Hematopoietic multipotent progenitor cell treated with erythropoietin and hydrocortisone succinate and interleukin-3 and kit ligand, for 8 days (in vitro differentiated cells): ENCODE measurements around the gene INAVA.

ENCODE experiments used
- DNase-seq: peaks from one replicate; pipeline ENCODE4 v3.0.0-alpha.2; 2015

The INAVA gene, protein sequence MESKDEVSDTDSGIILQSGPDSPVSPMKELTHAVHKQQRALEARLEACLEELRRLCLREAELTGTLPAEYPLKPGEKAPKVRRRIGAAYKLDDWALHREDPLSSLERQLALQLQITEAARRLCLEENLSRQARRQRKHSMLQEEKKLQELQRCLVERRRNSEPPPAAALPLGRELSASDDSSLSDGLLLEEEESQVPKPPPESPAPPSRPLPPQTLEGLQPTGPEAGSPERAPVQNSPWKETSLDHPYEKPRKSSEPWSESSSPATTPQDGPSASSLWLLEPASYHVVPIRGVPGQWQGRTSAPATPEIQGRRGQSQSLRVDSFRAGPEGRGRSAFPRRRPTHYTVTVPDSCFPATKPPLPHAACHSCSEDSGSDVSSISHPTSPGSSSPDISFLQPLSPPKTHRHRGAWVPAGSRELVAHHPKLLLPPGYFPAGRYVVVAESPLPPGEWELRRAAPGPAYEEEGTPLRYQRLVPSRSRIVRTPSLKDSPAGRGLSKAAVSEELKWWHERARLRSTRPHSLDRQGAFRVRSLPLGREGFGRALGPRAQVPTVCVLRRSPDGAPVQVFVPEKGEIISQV

DNA sequence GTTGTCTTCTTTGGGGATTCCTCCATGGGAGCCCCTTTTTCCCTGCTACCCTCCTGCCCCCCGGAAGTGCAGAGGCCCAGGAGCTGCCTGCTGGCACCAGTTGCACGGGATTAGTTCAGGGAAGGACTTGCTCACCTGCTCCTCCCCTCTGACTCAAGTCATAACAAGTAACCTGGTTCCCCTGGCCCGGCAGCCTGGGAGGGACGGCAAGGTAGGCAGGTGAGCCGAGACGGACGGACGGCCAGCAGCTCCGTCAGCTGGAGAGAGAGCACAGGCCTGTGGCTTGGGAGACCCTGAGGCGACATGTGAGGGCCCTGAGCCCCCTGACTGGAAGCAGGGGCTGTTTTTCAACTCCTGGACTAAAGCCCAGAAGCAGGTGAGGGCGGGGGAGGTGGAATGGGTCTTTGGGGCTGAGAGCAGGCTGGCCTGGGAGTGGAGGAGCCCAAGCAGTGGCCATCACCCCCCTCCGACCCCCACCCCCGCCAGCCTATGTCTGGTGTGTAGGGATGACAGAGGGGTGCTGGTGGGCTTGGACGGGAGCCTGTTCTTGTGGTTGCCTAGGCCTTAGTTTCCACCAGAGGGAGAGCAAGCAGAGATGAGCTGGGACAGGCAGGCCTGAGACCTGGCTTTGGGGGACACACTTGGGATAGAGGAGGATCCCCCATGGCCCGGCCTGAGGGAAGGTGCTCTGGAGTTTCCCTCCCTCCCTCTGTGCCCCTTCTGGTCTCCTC, at the start of gene INAVA:
Gene INAVA (plus strand): TSS at position 189 of the 731 bp plus-strand sequence. CDS start 3,501 bp downstream, outside the sequence.
- no peak for DNase-seq

DNA sequence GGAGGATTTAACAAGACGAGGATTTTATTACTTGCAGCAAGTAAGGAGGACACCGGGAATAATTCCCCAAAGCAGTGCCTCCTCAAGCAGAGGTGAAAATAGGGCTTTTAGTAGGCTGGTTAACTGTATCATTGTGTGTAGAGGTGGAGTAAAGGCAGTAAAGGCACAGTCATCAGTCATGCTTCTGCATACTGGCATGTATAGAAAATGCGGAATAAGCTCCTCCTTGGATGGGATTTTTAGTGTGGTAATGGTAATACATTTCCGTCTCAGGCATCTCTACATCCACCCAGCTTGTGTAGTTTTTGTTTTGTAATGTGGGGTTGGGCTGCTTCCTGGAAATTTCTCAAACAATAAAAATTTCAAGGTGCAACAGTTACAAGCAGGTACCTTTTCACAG, 49.3 kb upstream of the INAVA start:
- no peak for DNase-seq

DNA sequence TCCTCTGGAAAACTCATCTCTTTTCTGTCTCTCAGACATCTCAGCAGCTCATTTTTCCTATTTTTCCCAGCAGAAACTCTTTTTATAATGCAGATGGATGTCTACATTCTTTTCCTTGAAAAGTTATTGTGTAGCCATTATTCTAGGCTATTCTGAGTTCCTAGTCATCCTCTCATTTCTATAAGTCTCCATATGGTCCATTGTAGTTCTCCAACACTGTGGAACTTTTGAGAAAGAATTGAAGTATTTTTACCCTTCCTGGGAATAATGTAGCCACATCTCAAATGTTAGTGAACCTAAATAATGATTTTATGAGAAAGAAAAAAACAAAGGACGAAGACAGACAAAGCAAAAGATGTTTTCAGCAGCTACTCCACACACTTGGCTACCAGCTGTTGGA, 48.3 kb upstream of the INAVA start:
- no peak for DNase-seq

DNA sequence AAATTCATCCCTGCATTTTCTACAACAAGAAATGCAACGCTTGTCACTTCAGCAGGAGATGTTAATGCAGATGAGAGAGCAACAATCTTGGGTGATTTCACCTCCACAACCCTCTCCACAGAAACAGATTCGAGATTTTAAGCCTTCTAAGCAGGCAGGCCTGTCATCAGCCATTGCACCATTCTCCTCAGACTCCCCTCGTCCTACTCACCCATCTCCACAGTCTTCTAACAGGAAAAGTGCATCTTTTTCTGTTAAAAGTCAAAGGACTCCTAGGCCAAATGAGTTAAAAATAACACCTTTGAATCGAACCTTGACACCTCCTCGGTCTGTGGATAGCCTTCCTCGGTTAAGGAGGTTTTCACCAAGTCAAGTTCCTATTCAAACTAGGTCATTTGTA, 45.3 kb upstream of the INAVA start:
- no peak for DNase-seq

DNA sequence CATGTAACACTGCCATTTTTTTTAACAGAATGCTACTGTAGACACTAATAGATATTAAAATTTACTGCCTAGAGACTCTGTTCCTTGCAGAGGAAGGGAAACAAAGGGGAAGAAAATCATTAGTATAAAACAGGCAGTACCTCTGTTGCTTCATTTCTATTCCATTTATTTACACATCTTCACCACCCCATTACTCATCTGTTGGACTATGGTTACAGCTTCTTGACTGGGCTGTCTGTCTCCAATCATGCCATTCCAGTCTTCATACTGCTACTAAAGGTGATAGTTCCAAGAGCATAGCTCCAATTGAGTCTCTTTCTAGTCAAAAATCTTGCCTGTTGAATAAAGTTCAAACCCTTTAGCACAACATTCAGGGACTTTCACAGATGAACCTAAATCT, 44.1 kb upstream of the INAVA start:
- DNase-seq, result no peak

DNA sequence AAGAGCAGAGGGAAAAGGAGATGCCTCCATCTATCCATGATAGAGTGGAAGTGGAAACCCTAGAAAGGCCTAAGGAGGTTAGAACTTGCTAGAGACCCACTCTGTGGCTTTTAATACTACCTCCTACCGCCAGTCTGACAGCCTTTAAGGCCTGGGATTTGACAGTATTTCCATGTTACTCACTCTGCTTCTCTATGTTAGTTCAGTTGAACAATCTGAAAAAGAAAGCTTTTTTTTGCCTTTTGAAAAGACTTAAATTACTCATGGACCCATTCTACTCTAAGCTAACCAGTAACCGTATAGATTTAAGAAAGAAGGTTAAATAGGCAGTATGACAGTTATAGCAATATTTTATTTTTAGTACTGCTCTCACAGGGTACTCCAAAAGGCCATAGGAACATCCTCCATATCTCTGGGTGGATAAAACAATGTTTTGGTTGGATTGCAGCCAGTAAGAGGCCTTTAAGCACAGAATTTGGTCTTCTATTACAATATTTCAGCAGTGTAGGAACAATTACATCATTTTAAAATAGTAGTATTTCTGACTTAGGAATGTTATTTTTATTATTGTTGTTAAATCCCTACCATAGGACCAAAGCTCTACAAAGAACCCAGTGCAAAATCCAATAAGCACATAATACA, 37.9 kb upstream of the INAVA start:
- no peak for DNase-seq

DNA sequence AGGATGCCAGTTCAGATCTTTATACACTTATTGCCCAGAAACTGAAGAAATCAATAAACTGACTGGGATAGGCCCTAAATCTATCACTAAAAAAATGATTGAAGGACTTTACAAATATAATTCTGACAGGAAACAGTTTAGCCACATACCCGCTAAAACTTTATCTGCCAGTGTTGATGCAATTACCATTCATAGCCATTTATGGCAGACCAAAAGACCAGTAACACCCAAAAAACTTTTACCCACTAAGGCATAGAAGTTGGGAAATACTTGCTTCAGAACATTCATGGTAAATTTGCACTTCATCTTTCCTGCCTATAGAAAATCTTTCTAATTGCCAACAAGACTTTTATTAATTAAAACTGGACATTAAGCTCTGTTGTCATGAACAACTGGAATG, 36.9 kb upstream of the INAVA start:
- no peak for DNase-seq

DNA sequence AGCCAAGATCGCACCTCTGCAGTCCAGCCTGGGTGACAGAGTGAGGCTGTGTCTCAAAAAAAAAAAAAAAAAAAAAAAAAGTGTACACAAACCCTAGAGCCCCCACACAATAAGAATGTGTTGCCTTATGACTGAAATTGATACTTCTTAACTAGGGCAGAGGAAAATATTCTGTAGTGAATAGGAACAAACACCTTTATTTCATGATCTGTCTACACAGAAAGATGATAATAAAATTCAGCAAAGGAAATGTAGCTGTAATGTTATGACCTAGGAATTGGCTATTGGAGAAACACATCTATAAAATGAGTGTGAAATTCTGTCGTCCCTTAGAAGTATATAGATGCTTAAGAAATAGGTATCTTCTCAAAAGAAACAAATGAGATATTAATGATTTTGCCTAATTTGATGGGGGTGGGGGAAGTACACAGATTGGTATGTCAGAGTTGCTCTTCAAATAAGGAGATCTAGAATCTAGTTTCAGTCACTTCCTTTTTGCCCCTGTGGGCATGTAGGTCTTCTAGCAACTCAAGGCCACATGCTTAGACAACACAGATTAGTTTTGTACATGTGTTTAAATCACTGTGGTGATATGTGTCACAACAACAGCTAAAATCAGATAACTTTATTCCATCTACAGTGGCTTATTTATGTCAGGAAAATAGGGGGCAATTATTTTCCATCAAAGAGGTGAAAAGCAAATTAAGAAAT, 32.6 kb upstream of the INAVA start:
- no peak for DNase-seq

DNA sequence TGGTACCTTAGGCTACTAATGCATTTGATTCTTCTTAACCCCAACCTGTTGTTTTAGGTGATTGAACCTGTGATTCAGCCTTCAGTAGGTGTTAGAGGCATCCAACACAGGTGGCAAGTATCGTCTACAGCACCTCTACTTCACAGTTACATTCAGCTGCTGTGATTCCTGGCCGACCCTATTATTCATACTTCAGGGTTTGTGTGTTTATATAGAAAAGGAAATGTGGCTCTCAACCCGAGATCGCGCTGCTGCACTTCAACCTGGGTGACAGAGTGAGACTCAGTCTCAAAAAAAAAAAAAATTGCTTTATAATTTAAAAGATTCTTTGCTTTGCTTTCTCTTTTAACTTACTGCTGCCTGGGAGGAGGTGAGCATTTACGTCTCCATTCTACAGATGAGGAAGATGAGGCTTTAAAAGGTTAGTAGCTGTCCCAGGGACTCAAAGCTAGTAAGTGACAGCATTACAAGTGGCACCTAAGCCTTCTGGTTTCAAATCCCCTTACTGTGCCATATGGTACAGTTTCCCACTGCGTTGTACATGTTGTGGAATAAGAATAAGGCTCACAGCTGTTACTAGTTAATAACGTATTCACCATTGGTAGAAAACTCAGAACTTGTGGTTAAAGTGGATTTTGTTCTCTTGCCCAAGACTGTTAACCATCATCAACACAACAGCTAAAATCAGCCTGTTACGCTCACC, 31.8 kb upstream of the INAVA start:
- DNase-seq, result no peak

DNA sequence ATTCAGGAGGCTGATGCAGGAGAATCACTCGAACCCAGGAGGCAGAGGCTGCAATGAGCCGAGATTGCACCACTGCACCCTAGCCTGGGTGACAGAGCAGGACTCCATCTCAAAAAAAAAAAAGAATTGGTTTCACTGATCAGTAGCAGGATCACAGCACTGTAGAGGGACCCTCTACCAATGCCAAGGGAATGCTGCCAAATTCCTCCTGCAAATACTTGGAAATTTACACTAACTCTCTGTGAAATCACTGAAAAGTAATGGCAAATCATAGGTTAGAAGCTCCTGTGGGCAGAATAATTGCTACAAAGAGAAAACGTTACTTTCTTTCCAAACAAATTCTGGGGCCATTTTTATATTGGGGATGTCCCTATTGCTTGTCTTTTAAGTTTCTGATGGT, 28.6 kb upstream of the INAVA start:
- DNase-seq, result no peak

DNA sequence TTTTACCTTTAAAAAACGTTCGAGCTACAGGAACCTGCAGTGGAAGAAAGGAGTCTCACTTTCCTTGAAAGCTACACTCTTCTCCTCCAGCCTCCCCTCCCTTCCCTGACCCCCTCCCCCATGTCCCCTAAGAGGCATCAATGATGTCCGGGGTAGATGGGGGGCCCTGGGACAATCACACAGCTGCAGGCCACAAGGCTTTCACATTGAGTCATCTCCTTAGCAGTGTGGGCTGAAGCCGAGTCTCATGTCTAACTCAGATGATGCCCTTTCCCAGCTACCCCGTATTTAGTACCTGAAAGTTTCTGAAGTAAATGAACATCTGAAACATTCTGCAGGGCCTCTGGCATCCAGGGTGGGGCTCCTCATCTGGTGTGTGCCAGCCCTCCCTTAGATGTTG, 28.2 kb upstream of the INAVA start:
- DNase-seq, result no peak

DNA sequence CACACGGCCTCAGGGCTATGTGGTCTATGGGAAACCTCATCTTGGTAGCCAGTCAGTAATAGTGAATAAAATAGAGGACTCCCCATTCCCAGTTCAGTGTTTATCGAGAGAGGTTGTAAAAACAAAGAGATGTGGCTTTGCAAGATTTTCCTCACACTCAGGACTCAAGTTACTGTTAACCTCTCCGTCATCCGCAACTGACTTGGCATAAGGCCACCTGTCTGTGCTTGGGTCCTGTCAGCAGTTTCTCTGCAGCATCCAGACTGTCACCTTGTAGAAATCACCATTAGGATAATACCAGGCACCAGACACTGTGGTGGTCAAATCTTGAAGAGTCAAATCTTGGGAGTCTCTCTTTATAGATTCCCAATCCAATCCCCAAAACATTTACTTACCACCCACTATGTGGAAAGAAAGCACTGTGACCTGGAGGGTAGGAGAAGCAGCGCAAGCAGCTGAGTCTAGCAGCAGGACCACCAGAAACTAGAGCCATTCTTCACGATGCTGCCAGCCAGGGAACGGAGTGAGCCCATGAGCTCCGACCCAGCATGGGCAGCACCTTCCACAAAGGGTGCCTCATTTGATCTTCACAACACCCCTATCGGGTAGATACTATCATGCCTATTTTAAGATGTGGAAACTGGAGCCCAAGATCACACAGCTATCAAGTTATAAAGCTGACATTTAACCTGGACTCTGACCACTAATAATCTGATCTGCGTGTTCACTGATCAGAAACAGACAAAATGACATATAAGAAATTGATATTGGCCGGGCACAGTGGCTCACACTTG, 27.5 kb upstream of the INAVA start:
- DNase-seq, result no peak

DNA sequence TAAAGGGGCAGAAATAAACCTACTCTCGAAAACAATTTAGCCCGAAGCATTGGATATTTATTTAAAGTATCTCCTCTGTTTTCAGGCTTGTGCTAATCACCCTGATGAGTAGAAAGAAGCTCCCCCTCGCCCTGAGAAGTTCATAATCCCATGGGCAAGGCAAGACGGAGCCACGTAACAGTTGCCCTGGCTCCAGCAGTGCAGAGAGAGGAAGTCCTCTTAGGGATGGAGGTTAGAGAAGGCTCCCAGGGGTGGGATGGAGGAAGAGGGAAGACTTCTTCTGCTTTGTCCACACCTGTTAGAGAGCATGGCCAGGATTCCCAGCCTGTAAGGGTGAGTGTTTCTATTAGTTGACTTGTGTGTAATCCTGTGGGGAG, 25.3 kb upstream of the INAVA start:
- no peak for DNase-seq

DNA sequence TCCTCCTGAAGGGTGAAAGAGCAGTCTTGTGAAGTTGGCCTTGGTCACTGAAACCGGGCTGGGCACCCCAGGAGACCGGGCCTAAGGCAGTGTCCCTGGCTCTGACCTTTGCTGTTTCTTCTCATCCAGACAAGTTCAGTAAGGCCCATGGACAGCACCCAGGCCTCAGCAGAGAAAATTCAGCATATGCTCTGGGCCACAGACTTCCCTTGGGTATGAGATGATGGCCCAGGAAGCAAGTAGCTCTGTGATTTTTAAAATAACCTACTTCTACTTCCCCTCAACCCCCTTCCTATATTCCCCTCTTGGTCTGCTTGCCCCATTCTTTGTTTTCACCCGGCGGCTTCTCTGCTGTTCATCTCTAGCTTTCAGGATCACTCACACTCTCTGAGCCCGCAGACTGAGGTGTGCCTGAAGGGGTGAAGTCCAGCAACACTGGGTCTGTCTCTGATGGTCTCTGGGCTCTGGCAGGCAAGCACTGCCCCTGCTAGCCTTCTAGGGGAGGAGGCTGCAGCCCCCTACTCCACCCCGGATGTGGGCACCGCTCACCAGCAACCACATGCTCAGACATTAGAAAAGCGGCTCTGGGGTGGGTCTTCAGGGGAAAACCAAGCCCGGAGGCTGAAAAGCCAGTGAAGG, 24.8 kb upstream of the INAVA start:
- no peak for DNase-seq

DNA sequence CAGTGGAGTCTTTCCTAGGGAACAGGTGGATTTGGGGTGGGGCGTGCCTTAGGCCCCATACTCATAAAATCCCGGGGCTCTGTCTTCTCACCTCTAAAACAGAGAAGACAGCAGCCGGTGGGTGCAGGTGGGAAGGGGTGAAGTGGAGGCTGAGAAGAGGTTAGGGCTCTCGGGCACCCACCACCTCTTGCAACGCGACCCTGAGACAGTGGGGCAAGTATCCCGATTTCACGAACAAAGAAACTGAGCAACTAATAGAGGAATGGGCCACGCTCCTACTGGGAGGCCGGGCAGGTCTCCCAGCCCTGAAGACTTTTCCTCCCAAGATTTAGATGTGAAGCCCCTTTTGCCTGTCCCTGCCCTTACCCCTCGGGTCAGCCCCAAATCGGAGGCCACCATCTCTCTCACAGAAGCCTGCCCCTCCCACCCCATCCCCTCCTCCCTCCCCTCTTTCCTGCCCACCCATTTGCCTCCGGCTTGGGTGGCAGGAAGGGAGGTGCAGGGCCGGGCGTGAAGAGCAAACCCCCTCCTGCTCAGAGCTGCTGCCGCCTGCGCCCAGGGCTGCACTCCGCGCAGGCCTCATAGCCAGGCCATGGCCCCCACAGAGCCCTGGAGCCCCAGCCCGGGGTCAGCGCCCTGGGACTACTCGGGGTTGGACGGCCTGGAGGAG, 22.1 kb upstream of the INAVA start, which contains the start of gene GPR25:
Gene GPR25 (plus strand): TSS at position 536 of the 670 bp plus-strand sequence. CDS start 57 bp downstream, at position 593.
- DNase-seq, result no peak

DNA sequence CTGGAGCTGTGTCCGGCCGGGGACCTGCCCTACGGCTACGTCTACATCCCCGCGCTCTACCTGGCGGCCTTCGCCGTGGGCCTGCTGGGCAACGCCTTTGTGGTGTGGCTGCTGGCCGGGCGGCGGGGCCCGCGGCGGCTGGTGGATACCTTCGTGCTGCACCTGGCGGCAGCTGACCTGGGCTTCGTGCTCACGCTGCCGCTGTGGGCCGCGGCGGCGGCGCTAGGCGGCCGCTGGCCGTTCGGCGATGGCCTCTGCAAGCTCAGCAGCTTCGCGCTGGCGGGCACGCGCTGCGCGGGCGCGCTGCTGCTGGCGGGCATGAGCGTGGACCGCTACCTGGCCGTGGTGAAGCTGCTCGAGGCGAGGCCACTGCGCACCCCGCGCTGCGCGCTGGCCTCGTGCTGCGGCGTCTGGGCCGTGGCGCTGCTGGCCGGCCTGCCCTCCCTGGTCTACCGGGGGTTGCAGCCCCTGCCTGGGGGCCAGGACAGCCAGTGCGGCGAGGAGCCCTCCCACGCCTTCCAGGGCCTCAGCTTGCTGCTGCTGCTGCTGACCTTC, 21.5 kb upstream of the INAVA start:
- DNase-seq, result no peak

DNA sequence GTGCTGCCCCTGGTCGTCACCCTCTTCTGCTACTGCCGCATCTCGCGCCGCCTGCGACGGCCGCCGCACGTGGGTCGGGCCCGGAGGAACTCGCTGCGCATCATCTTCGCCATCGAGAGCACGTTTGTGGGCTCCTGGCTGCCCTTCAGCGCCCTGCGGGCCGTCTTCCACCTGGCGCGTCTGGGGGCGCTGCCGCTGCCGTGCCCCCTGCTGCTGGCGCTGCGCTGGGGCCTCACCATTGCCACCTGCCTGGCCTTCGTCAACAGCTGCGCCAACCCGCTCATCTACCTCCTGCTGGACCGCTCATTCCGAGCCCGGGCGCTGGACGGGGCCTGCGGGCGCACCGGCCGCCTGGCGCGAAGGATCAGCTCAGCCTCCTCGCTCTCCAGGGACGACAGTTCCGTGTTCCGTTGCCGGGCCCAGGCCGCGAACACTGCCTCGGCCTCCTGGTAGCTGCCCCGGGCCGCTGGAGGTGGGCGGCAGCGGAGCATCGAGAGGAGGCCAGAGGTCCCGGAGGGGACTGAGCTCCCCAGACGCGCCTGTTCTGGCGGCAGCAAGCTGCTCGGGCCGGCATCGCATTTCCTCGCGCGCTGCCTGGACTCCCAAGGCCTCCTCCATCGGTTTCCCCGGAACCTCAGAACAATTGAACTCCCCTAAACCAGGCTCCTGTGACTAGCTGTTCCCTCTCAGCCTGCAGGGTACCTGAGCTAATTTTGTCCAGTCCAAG, 20.9 kb upstream of the INAVA start:
- no peak for DNase-seq

DNA sequence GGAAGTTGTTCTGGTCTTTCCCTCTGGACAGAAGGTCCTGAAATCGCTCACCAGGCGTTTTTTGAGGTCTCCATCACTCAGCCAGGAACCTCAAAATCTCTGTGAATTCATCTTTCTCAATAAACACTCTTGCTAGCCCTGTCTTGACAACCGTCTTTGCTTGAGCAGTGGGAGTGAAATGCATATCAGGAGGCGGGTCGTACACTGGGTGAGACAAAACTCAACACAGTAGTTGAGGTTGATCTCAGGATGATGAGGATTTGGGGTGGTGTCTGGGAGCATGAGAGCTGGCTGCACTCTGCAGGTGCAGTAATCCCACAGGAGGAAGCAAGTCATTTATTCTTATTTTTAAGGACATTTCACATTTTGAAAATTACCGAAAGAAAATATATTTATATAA, 20.0 kb upstream of the INAVA start:
- no peak for DNase-seq

DNA sequence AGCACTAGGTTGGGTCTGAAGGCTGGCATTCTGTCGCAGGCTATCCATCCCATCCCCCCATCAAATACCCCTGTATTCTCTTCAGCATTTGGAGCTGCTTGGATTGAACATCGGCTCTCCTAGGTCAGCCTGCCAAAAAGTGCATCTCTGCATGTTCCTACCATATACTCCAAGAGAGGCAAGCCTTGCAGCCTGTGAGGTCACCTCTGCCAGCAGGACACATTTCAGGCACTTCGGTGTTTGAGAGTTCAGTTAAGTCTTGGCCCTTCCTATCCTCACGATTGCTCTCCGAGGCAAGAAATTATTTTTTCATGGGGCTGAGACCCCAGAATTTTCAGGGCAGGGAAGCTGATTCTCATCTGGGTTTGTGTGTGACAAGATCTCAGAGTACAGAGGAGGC, 19.3 kb upstream of the INAVA start:
- DNase-seq, result no peak
